Measurements from ENCODE around the gene WDR62.
"Not testable (repeated sequence)": the region's sequence is repeated elsewhere in the genome, so short reads cannot be mapped to it uniquely, and the experiment has no call there.

- TF ChIP-seq, protein P1, sequence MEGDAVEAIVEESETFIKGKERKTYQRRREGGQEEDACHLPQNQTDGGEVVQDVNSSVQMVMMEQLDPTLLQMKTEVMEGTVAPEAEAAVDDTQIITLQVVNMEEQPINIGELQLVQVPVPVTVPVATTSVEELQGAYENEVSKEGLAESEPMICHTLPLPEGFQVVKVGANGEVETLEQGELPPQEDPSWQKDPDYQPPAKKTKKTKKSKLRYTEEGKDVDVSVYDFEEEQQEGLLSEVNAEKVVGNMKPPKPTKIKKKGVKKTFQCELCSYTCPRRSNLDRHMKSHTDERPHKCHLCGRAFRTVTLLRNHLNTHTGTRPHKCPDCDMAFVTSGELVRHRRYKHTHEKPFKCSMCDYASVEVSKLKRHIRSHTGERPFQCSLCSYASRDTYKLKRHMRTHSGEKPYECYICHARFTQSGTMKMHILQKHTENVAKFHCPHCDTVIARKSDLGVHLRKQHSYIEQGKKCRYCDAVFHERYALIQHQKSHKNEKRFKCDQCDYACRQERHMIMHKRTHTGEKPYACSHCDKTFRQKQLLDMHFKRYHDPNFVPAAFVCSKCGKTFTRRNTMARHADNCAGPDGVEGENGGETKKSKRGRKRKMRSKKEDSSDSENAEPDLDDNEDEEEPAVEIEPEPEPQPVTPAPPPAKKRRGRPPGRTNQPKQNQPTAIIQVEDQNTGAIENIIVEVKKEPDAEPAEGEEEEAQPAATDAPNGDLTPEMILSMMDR (conservative IDR thresholded peaks at IDR 0.05) = not testable (repeated sequence)
- TF ChIP-seq EZH2 (IDR thresholded peaks at IDR 0.05; ENCODE audit: low read depth) = not testable (repeated sequence)
These were observed 80.2 kb downstream of the WDR62 start for GRCh38 chr19:36134867-36135266.

Measured in PC-9 (cell line).